ENCODE results near the gene HNRNPL. TPM values are rescaled to one million over a fixed set of nuclear protein-coding genes. Genes with fewer than 3 reads are reported as not detected.

Gene HNRNPL
- total and polyA plus RNA-seq, 9 of the 15 experiments (the other 6 are each of a cell fraction or from before 2014, with no cell fraction given), result 39.5 to 610 (median 299) TPM

DNA sequence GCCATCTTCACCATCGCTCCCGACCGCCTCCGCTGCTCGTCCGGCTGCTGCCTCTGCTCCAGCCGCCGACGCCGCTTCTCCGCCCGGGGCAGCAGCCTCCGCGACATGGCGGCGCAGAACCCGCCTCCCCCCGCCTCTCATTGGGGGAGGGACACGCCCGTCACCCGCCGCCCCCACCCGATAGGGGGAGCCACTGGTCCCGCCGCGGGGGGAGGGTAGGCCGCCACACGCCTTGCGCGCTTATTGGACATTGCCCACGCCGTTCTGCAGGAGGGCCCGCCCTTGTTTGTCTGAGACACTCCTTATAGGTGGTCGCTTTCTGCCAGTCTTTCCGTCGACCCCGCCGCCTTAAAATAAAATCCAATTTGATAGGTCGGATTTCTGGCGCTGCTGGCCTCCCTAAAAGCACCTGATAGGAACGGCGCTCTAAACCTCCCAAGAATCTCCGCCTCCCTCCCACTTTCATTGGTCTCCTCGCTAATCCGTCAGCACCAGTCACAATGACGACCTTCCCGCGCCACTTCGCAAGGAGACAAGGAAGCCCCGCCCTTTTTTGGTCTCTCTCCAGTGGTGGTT is at the start of gene HNRNPL (continued):
- TF ChIP-seq NFIX (CRISPR knock-in tag; IDR thresholded peaks at IDR 0.05; ENCODE audit: low read depth) (no peak), SMAD4 (CRISPR knock-in tag; conservative IDR thresholded peaks at IDR 0.05) (peak; percentile 81), SMAD3 (CRISPR knock-in tag; conservative IDR thresholded peaks at IDR 0.05) (no peak), ZNF124 (CRISPR knock-in tag; IDR thresholded peaks at IDR 0.05) (no peak), SMARCE1 (IDR thresholded peaks at IDR 0.05) (no peak), POLR2H (tag; IDR thresholded peaks at IDR 0.05; ENCODE audit: low read depth) (peak; percentile 65; the same call in 1 of the 2 replicates), HMG20B (CRISPR knock-in tag; IDR thresholded peaks at IDR 0.05) (no peak), MTA2 (IDR thresholded peaks at IDR 0.05; ENCODE audit: low read depth) (no peak), ETV5 (CRISPR knock-in tag; IDR thresholded peaks at IDR 0.05; ENCODE audit: low read depth) (no peak), KDM2B (CRISPR knock-in tag; IDR thresholded peaks at IDR 0.05) (no peak), ASH1L (IDR thresholded peaks at IDR 0.05; ENCODE audit: borderline replicate concordance, low read depth, partially characterized antibody) (peak; percentile 98), PML (IDR thresholded peaks at IDR 0.05; ENCODE audit: low read length) (peak; percentile 63; the same call in 1 of the 2 replicates), HOXB6 (CRISPR knock-in tag; IDR thresholded peaks at IDR 0.05; ENCODE audit: borderline replicate concordance) (no peak), HNRNPUL1 (IDR thresholded peaks at IDR 0.05; ENCODE audit: low read length) (no peak), KDM4B (IDR thresholded peaks at IDR 0.05; ENCODE audit: borderline replicate concordance in 2 of 2, low read depth in 1 of 2) (peak in 1 of 2 experiments; percentile 90; a peak in 2 of 4 replicates), SAFB2 (IDR thresholded peaks at IDR 0.05; ENCODE audit: borderline replicate concordance, low read depth, low read length, severe bottlenecking) (no peak), TRIM28 (IDR thresholded peaks at IDR 0.05) (no peak), ZNF431 (CRISPR knock-in tag; IDR thresholded peaks at IDR 0.05) (no peak), GATAD2A (IDR thresholded peaks at IDR 0.05) (no peak), GABPB1 (CRISPR knock-in tag; IDR thresholded peaks at IDR 0.05) (peak; percentile 74; the same call in 1 of the 2 replicates), TCF7L2 (IDR thresholded peaks at IDR 0.05; ENCODE audit: low read depth, low read length) (no peak), TEAD1 (CRISPR knock-in tag; IDR thresholded peaks at IDR 0.05) (peak; percentile 28 to 84; a peak in 1 of 4 replicates), ZNF699 (CRISPR knock-in tag; IDR thresholded peaks at IDR 0.05; ENCODE audit: insufficient replicate concordance) (no peak)
- TF ChIP-seq, protein P1, sequence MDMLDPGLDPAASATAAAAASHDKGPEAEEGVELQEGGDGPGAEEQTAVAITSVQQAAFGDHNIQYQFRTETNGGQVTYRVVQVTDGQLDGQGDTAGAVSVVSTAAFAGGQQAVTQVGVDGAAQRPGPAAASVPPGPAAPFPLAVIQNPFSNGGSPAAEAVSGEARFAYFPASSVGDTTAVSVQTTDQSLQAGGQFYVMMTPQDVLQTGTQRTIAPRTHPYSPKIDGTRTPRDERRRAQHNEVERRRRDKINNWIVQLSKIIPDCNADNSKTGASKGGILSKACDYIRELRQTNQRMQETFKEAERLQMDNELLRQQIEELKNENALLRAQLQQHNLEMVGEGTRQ (CRISPR knock-in tag; IDR thresholded peaks at IDR 0.05), result no peak
- TF ChIP-seq, protein P2, sequence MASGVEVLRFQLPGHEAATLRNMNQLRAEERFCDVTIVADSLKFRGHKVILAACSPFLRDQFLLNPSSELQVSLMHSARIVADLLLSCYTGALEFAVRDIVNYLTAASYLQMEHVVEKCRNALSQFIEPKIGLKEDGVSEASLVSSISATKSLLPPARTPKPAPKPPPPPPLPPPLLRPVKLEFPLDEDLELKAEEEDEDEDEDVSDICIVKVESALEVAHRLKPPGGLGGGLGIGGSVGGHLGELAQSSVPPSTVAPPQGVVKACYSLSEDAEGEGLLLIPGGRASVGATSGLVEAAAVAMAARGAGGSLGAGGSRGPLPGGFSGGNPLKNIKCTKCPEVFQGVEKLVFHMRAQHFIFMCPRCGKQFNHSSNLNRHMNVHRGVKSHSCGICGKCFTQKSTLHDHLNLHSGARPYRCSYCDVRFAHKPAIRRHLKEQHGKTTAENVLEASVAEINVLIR (CRISPR knock-in tag; IDR thresholded peaks at IDR 0.05), result peak; percentile 84
- TF ChIP-seq, protein P3, sequence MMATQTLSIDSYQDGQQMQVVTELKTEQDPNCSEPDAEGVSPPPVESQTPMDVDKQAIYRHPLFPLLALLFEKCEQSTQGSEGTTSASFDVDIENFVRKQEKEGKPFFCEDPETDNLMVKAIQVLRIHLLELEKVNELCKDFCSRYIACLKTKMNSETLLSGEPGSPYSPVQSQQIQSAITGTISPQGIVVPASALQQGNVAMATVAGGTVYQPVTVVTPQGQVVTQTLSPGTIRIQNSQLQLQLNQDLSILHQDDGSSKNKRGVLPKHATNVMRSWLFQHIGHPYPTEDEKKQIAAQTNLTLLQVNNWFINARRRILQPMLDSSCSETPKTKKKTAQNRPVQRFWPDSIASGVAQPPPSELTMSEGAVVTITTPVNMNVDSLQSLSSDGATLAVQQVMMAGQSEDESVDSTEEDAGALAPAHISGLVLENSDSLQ (IDR thresholded peaks at IDR 0.05), result peak; percentile 100
- TF ChIP-seq, protein P4, sequence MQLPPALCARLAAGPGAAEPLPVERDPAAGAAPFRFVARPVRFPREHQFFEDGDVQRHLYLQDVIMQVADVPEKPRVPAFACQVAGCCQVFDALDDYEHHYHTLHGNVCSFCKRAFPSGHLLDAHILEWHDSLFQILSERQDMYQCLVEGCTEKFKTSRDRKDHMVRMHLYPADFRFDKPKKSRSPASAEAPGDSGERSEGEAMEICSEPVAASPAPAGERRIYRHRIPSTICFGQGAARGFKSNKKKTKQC (CRISPR knock-in tag; IDR thresholded peaks at IDR 0.05), result no peak; the same call in 1 of the 2 replicates
- TF ChIP-seq, protein P5, sequence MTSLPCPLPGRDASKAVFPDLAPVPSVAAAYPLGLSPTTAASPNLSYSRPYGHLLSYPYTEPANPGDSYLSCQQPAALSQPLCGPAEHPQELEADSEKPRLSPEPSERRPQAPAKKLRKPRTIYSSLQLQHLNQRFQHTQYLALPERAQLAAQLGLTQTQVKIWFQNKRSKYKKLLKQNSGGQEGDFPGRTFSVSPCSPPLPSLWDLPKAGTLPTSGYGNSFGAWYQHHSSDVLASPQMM (CRISPR knock-in tag; IDR thresholded peaks at IDR 0.05), result no peak
